Prostate gland (tissue), 2 donors: ENCODE results near the gene GNPTAB. TPM values are rescaled to one million over a fixed set of nuclear protein-coding genes. Genes with fewer than 3 reads are reported as not detected.

Experiments used
- DNase-seq: peaks from one replicate; pipeline ENCODE4 v3.0.0-alpha.2; 2019; ENCODE audit warnings: low spot score
- H3K27ac ChIP-seq, 2 donors: fragments of 200-600 bp; sonication (generic); 2 replicates each; pipeline ENCODE4 v1.5.1; 2017 to 2019
- H3K27me3 ChIP-seq: fragments of 200-600 bp; sonication (generic); replicated peaks from 2 replicates; pipeline ENCODE4 v1.5.1; 2019; ENCODE audit not compliant: insufficient read depth
- H3K36me3 ChIP-seq, 2 donors: fragments of 200-600 bp; sonication (generic); 1 replicate in 1 of 2; 2 replicates in 1 of 2; pipeline versions ENCODE4 v1.5.1 to v1.8.1; 2017 to 2019
- H3K4me1 ChIP-seq: fragments of 200-600 bp; sonication (generic); replicated peaks from 2 replicates; pipeline ENCODE4 v1.5.1; 2019
- H3K4me3 ChIP-seq, 2 donors: fragments of 200-600 bp; sonication (generic); 2 replicates each; pipeline ENCODE4 v1.5.1; 2017 to 2019
- H3K9me3 ChIP-seq: fragments of 200-600 bp; sonication (generic); 2 replicates; pipeline ENCODE4 v1.5.1; 2017
- CTCF ChIP-seq, 4 experiments: fragments of 200-600 bp in 2 of 4; fragments of 450-650 bp in 2 of 4; sonication (generic) in 2 of 4; IDR thresholded peaks; 1 replicate in 3 of 4; 2 replicates in 1 of 4; pipeline ENCODE4 v1.5.1; 2016 to 2019; ENCODE audit warnings: antibody characterized with exemption in 4 of 4, mild to moderate bottlenecking in 2 of 4, moderate library complexity in 2 of 4
- POLR2A ChIP-seq: fragments of 450-650 bp; IDR thresholded peaks from one replicate; pipeline ENCODE4 v1.6.1; 2016; ENCODE audit warnings: antibody characterized with exemption, mild to moderate bottlenecking
- POLR2AphosphoS5 ChIP-seq: sonication (generic); formaldehyde crosslinking; IDR thresholded peaks from one replicate; pipeline ENCODE4 v1.6.1; 2017; ENCODE audit warnings: antibody characterized with exemption
- WGBS: methylation state at CpG from one replicate; pipeline ENCODE4 v1.1.5; 2018; 5-methylcytosine and 5-hydroxymethylcytosine counted together
- intact Hi-C: fragments of 100-400 bp; cut with DNase I; formaldehyde crosslinking; loops from one replicate; pipeline ENCODE4 v1.14.2; 2022
- total RNA-seq, 2 donors: library from RNA; depleted of rRNA; stranded (reverse); fragments of >200 nt; gene quantifications; one replicate each; pipeline ENCODE4 v1.1.0, GENCODE V29; 2016

The GNPTAB gene
- total RNA-seq, 2 donors from 2014 or later: 49.9 to 52.7 TPM

- peaks cover 11% of the 10 kb centered on the region for H3K4me1 ChIP-seq
- no peak overlapping the region for H3K4me3 ChIP-seq
- H3K27me3 ChIP-seq: no peaks in the 10 kb centered on the region
- intact Hi-C loops: loop anchor here (5.0 kb wide), 1 partner anchor 38 kb away; no protein-coding TSS in a partner anchor
- H3K27ac ChIP-seq: peak overlapping the region; percentile 35 to 60
- H3K36me3 ChIP-seq: no peaks in the 10 kb centered on the region
- TF ChIP-seq CTCF (IDR thresholded peaks at IDR 0.05) (no peak), POLR2AphosphoS5 (peak; percentile 40), POLR2A (no peak)
- no peak for DNase-seq
- H3K9me3 ChIP-seq: no peaks in the 10 kb centered on the region
- WGBS: 44% methylated on average over 1 of the region's 1 CpG
Observed at GRCh38 chr12:101784376-101784775, 46.4 kb downstream of the GNPTAB start.

DNA sequence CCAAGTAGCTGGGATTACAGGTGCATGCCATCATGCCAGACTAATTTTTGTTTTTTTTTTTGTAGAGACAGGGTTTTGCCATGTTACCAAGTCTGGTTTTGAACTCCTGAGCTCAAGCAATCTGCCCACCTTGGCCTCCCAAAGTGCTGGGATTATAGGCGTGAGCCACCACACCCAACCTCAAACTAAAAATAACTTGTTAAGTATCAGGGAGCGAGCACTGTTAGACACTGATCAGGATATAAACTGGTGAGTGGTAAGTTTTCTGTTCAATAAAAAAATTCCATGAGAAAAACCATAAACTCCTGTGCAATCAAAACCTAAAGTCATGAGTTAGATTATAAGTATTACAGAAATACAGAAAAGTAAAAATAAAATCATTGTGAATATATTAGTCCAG is 46.9 kb downstream of the GNPTAB start:
- Histone ChIP-seq H3K27ac (peak overlapping the region; percentile 35 to 60), H3K27me3 (no peaks in the 10 kb centered on the region), H3K4me3 (no peak overlapping the region), H3K9me3 (no peaks in the 10 kb centered on the region), H3K36me3 (no peaks in the 10 kb centered on the region), H3K4me1 (peaks cover 11% of the 10 kb centered on the region)
- 45% methylated on average over 2 of the region's 2 CpGs for WGBS
- intact Hi-C loops: loop anchor here (5.0 kb wide), 1 partner anchor 38 kb away; no protein-coding TSS in a partner anchor
- DNase-seq: no peak
- no peak for TF ChIP-seq CTCF (IDR thresholded peaks at IDR 0.05)
- TF ChIP-seq POLR2A: no peak
- no peak for TF ChIP-seq POLR2AphosphoS5

- TF ChIP-seq CTCF (IDR thresholded peaks at IDR 0.05) (no peak), POLR2AphosphoS5 (peak; percentile 83)
- Histone ChIP-seq H3K4me1 (peaks cover 11% of the 10 kb centered on the region), H3K27ac (peak overlapping the region; percentile 41 to 60), H3K9me3 (no peaks in the 10 kb centered on the region), H3K27me3 (no peaks in the 10 kb centered on the region), H3K4me3 (no peak overlapping the region), H3K36me3 (no peaks in the 10 kb centered on the region)
- intact Hi-C loops: loop anchor here (5.0 kb wide), 1 partner anchor 39 kb away; no protein-coding TSS in a partner anchor
- DNase-seq: peak; percentile 69
- WGBS: 13% methylated on average over 2 of the region's 2 CpGs
Observed at GRCh38 chr12:101783150-101783549, 47.6 kb downstream of the GNPTAB start.

- DNase-seq: no peak
- intact Hi-C loops: loop anchor here (5.0 kb wide), 1 partner anchor 40 kb away; no protein-coding TSS in a partner anchor
- Histone ChIP-seq H3K9me3 (no peaks in the 10 kb centered on the region), H3K4me3 (no peak overlapping the region), H3K27me3 (no peaks in the 10 kb centered on the region), H3K4me1 (peaks cover 11% of the 10 kb centered on the region), H3K27ac (no peak overlapping the region), H3K36me3 (no peaks in the 10 kb centered on the region)
- TF ChIP-seq POLR2AphosphoS5 (no peak), CTCF (IDR thresholded peaks at IDR 0.05) (no peak), POLR2A (no peak)
- 97% methylated on average over 3 of the region's 3 CpGs for WGBS
Observed at GRCh38 chr12:101782273-101782731, 48.5 kb downstream of the GNPTAB start.

GRCh38 chr12:101781834-101782233 is 48.9 kb downstream of the GNPTAB start:
- intact Hi-C loops: loop anchor here (5.0 kb wide), 1 partner anchor 40 kb away; no protein-coding TSS in a partner anchor
- no peak for DNase-seq
- no peak for TF ChIP-seq POLR2AphosphoS5
- TF ChIP-seq POLR2A: no peak
- no peak for TF ChIP-seq CTCF (IDR thresholded peaks at IDR 0.05)
- Histone ChIP-seq H3K36me3 (no peaks in the 10 kb centered on the region), H3K4me1 (peaks cover 11% of the 10 kb centered on the region), H3K27ac (no peak overlapping the region), H3K27me3 (no peaks in the 10 kb centered on the region), H3K4me3 (no peak overlapping the region), H3K9me3 (no peaks in the 10 kb centered on the region)
- WGBS: 94% methylated on average over 3 of the region's 3 CpGs
